Cortex of kidney (tissue), 1 donor: ENCODE measurements around the gene PRKCG.
"Not testable (repeated sequence)": the region's sequence is repeated elsewhere in the genome, so short reads cannot be mapped to it uniquely, and the experiment has no call there.

Source experiments
- DNase-seq: peaks from one replicate; lab custom pipeline; 2025; lab: John Stamatoyannopoulos, UW

The PRKCG gene

DNA sequence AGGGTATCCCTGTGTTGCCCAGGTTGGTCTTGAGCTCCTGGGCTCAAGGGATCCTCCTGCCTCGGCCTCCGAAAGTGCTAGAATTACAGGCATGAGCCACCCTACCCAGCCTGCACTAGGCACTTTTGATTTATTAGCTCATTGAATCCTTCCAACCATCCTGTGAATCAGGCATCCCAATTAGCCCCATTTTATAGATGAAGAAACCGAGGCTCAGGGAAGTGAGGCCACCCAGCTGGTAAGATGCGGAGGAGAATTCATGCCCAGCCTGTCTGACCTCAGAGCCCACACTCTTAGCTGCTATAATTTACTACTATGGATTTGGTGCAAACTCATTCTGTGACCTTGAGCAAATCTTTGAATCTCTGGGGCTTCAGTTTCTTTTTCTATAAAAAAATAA is 62.9 kb downstream of the PRKCG start:
- no peak for DNase-seq

DNA sequence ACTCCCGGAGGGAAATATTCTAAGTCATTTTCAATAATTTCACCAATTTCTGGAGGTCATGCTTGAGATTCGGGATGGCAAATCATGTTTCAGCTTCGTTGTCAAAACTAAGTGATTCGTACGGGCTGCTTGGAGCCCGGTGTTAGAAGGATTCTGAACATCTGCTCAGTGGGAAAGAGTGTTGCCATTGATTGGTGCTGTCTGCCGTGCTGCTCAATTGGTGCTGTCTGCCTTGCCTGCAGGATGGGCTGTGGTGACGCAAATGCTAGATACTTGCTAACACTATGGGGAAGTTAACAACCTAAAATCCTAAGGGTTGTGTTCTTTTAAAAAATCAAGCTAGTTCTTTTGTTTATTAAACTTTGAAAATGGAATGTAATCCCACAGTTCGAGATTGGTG is 63.4 kb downstream of the PRKCG start:
- DNase-seq, result no peak

DNA sequence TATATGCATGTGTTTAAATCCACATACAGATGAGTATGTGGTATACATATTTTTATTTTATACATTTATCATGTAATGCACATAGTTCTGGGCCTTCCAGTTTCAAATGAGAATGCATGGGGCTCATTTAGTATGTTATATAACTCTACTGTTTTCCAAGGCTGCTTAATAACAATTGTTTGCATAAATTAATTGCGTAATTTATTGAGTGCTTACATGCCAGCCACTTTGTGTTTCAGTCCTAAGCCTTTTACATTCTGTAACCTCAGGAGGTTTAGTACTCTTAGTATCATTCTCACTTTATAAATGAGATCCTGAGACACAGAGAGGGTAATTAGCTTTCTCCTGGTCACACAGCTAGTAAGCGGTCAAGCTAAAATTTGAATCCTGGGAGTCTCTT is 64.0 kb downstream of the PRKCG start:
- no peak for DNase-seq

DNA sequence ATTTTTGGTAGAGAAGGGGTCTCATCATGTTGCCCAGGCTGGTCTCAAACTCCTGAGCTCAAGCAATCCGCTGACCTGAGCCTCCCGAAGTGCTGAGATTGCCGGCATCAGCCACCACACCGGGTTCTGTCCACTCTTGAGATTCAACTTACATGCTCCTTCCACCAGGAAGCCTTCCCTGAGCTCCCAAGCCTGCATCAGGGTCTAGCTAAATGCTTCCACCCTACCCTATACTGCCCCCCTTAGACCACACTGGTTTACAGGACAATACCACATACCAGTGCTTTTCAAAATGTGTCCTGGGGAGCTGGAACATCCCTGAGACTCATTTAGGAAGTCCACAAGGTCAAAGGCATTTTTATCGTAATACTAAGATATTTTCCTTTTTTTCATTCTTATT is 65.6 kb downstream of the PRKCG start:
- no peak for DNase-seq

DNA sequence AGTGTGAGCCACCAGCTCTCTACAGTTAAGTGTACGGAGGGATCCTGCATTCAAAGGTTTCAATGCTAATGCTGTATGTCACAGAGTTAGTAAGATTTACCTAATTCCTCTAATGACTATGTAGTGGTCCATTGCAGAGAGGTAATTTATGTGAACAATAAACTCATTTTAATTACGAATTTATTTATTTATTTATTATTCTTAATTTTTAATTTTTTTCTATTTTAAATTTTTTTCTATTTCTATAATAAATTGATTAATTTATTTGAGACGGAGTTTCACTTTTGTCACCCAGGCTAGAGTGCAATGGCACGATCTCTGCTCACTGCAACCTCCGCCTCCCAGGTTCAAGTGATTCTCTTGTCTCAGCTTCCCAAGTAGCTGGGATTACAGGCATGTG is 66.6 kb downstream of the PRKCG start:
- not testable (repeated sequence) for DNase-seq

DNA sequence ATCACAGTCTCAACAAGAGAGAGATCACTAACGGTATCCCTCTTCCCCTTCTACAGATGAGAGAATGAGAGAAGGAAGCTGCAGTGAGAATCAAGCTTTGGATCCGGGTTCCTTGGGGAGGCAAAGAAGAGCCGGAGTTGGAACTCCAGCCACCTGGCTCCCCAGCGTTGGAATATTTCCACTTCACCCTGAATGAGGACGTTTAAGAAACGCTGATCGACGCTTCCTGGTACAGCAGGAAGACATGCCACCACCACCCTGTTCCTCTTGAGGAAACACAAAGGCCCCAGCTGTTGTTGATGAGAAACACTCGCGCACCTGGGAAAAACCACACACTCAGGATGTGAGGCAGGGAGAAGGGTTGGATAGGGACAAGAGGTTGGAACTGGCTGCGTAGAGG is 69.4 kb downstream of the PRKCG start:
- DNase-seq, result no peak

DNA sequence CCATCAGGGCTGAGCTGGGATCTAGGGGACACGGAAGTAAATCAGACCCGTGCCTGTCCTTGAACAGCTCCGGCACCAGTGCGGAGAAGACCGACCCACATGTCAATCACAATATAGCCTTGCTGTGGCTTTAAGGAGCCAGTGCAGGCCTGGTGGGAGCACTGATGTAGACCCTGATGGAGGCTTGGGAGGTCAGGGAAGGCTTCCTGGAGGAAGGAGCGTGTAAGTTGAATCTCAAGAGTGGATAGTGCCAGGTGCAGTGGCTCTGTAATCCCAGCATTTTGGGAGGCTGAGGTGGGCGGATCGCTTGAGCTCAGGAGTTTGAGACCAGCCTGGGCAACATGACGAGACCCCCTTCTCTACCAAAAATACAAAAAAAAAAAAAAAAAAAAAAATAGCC is 70.0 kb downstream of the PRKCG start:
- DNase-seq, result no peak

DNA sequence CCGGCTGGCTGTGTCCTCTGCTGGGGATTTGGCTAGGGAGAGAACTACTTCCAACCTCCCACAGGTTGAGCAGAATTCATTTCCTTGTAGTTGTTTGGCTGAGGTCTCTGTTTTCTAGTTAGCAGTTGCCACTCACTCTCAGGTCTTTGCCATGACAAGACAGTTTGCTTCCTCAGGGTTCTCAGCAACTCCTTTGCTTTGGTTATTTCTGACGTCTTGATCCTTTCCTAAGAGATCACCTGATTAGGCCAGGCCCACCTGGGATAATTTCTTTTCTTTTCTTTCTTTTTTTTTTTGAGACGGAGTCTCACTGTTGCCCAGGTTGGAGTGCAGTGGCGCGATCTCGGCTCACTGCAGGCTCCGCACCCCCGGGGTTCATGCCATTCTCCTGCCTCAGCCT is 71.4 kb downstream of the PRKCG start:
- DNase-seq, result no peak
